Activated T-helper 1 cell treated with anti-CD3 and anti-CD28 coated beads, Interleukin-2, amount 50 U/mL, for 16 hours (primary cell): ENCODE results near the gene KCNE2.

ENCODE experiments used
- DNase-seq, 2 donors: peaks; one replicate each; pipeline ENCODE4 v3.0.0-alpha.2; 2020; ENCODE audit warnings: low read depth in 1 of 2, low spot score in 1 of 2

Gene KCNE2, protein sequence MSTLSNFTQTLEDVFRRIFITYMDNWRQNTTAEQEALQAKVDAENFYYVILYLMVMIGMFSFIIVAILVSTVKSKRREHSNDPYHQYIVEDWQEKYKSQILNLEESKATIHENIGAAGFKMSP

GRCh38 chr21:34363733-34364132 lies at the start of gene KCNE2:
KCNE2 (plus strand) TSS chr21:34364006; CDS start chr21:34370479, 6,473 bp downstream.
- no peak for DNase-seq

GRCh38 chr21:34319585-34319984 lies 44.2 kb upstream of the KCNE2 start:
- DNase-seq = no peak

DNA sequence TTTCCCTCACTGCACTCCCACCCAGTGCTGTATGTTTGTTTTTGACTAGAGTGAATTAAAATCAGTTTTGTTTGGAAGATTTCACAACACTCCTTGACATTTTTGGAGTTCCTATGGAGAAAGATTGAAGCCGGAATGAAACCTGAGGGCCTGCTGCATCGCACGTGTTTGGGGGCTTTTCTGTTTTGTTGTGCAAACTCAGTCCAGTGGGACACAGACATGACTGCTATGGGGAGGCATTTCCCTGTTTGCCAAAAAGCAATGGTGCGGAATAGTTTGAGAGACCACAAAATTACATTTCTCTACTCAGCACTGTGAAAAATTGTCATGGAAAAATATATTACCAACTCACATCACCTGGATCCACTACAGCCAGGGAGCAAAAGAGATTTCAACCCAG lies 43.8 kb upstream of the KCNE2 start:
- no peak for DNase-seq

- no peak for DNase-seq
These were observed 33.8 kb upstream of the KCNE2 start for GRCh38 chr21:34330055-34330454.

- no peak for DNase-seq
These were observed 32.1 kb upstream of the KCNE2 start for GRCh38 chr21:34331726-34332125.

- no peak for DNase-seq
These were observed 31.5 kb upstream of the KCNE2 start for GRCh38 chr21:34332347-34332746.

DNA sequence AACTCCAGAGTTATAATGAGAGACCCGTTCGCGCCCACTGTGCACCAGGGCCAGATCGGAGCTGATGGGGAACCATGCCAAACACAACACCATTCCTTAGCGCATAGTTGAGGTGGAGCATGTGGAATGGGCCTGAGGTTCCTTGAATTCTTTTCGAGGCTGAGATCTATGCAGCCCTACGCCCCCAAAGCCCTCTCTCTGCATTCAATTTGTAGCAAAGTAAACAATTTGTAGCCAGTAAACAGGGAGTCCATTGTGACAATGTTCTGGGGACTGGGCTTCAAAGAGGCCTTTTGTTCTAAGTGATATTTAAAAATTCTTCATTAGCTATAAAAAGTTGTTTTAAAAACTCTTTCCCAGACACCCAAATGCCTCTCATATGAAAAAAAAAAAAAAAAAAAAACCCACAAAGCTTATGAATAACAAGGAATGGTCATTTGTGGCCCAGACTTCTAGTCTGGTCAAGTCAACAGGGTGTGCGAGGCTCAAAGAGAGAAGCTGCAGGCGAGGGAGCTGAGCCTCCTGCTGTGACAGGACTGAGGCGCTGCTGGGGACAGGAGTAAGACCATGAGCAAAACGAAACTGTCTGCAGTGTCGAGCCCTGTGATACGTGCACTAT lies 30.6 kb upstream of the KCNE2 start:
- DNase-seq = no peak

GRCh38 chr21:34335316-34335715 lies 28.5 kb upstream of the KCNE2 start:
- no peak for DNase-seq

DNA sequence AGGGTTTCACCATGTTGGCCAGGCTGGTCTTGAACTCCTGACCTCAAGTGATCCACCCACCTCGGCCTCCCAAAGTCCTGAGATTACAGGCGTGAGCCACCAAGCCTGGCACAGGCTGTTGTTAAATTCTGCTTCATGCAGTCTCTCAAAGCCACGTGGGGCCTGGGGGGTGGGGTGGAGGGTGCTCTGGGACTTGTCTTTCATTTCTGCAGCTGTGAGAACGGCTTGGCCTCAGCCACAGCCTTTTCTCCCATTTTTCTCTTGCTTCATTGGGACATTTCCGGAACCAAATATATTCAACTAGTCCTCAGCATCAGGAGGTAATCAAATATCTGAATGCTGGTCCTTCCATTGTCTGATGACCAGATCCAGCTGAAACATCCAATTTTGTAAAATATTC lies 27.6 kb upstream of the KCNE2 start:
- DNase-seq = no peak

DNA sequence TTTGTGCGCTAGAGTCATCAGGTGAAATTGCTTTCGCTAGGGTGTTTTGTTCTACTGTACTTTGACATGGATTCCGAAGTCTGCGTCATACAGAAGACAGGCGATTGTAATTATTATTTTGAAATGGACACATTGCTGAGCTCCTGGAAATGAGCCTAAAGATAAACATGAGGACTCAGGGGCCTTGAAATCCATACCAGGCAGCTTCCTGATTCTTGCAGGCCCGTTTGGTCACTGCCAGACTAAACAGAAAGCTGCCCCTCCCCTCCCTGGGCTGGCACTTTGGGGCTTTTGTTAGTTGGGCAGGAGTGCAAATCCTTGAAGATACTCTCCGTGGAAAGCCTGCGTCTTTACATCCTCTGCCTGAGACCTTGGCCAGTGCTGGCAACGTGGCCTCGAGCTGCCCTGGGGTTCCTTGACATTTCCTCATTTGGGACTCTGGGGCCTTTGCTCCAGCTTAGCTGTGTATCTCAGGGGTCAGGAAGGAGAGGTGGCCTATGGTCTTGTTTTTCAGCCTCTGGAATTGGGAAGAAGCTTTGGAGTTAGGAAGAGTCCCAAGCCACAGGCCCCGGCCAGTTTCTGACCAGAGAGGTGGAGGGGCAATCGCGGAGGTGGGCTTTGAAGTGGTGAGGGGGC lies 26.9 kb upstream of the KCNE2 start:
- no peak for DNase-seq

DNA sequence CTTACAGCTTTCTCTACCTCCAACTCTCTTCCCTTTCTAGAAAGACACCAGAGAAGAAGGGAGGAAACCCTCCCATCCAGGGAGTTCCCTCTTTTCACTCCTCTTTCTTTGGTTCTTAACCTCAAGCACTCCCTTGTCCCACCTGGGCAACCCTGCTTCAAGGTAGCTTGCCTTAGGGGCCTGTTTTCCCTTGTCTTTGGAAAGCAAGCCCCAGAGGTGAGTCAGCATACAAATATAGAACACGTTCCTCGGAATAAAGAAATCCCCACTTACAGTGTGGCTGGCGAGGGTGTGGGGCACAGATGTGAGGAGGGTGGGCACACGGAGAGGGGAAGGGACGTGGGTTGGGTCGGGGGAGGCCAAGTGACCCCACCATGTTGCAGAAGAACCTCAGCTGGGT lies 26.1 kb upstream of the KCNE2 start:
- no peak for DNase-seq

- no peak for DNase-seq
These were observed 25.6 kb upstream of the KCNE2 start for GRCh38 chr21:34338226-34338625.

DNA sequence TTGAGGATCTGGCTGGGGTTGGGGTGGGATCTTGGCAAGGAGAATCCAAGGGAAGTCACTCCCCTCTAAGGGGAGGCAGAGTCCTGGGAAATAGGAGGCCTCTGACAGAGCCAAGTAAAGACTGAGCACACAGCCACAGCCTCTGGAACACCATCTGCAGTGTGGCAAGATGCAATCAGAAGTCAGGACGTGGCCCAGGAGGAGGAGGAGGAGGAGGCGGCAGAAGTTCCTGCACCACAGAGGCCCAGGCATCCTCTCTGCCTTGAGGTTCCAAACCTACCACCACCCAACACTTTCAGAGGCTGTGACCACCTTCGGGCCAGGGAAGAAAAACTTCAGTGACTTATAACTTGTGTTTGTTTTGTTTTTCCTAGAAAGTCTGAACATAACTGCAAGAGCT lies 23.7 kb upstream of the KCNE2 start:
- no peak for DNase-seq

GRCh38 chr21:34342476-34342875 lies 21.3 kb upstream of the KCNE2 start:
- DNase-seq = no peak

GRCh38 chr21:34343347-34343746 lies 20.5 kb upstream of the KCNE2 start:
- DNase-seq = no peak

GRCh38 chr21:34343838-34344381 lies 19.9 kb upstream of the KCNE2 start:
- no peak for DNase-seq

DNA sequence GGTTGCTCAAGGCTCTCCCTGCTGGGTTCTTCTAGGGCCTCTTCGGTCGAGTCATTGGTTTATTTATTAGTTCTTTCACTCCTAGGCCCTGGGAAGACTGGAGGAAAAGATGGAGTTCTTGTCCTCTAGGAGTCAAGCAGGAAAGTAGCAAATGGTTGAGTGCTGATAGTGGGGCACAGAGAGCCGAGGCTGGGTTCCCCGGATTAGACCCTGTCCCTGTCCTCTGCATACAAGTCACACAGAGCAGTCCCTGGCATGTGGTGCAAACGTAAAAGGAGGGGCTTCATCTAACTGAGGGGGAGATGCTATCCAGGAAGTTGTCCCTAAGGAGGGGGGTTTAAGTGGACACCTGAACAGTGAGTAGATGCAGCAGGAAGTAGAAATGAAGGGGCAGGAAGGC lies 19.2 kb upstream of the KCNE2 start:
- DNase-seq = no peak

DNA sequence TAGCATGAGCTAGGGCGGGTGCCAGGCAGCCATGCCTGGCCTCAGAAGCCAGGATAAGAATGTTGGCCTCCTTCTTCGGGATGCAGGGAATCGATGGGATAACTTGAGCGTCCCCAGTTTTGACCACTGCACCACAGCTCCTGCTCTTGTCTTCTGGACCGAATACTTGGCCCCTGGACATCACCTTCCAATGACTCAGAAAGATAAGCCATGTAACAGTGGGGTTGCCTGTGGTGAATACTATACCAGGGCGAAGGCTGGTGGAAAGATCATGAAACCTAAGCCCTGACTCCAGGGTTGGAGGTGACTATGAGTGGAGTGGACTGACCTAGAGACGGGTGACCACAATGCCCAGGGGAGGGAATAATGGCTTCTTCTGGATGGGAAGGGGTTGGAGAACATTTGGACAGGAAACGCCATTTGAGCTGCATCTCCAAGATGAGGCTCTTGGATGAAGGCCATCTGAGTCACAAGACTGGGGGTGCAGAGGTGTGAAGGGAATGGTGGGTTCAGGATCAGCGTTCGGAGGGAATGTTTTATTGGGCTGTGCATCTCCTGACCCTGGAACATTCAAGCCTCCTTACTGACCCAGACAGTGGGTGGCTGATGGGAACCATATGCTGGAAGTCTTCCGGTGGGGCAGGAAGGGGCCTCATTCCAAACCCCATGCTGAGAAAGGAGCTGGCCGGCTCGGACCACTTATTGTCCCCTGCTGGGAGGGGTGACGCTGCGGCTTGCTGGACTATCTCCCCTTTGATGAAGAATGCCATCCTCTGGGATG lies 18.5 kb upstream of the KCNE2 start:
- DNase-seq = no peak

DNA sequence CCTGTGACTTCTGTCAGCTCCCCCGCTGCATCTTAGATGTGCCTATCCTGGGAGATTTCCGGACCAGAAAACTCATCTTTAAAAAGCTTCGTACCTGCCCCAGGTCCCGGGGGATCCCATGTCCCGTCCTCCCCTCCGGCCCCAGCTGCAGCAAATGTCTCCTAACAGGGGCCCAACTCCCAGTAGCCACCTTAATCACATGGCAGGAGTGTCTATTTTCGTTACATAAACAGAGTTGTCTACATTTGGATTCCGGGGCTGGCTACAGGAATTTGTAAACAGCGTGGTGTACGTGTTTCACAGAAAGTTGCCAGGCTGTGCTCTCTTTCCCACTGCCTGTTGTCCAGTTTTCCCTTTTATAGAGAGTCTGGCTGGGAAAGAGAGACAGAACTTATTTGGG lies 17.9 kb upstream of the KCNE2 start:
- no peak for DNase-seq

- DNase-seq = no peak
These were observed 14.8 kb upstream of the KCNE2 start for GRCh38 chr21:34348890-34349519.

GRCh38 chr21:34351786-34352241 lies 12.0 kb upstream of the KCNE2 start:
- no peak for DNase-seq
